WTC11 (cell line): ENCODE results near the gene ATP5MG.

Source experiments
- PRRX2 ChIP-seq: fragments of 250-450 bp; sonication (Bioruptor Pico); IDR thresholded peaks from 2 replicates; pipeline ENCODE4 v1.8.0; 2021; ENCODE audit warnings: mild to moderate bottlenecking
- TF ChIP-seq, protein P1 (sequence below): fragments of 200-600 bp; IDR thresholded peaks from 2 replicates; pipeline ENCODE4 v1.8.0; 2022; ENCODE audit warnings: antibody characterized with exemption

DNA sequence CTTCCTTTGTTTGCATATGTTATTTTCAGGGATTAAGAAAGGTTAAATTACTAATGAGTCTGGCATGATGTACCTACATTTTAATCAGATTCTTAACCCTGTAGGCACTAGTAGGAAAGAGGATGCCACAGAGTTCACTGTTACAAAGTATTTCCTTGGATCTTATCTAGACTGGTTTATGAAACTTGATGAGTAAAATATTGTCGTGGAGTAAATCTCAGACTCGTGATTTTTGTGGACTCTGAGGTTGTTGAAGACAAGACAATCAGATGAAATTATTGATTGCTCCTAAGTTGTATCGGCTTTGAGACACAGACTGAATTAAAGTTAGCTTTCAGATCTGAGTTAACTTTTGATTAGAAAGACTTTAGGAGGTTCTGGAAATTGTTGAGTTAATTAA lies 40.9 kb downstream of the ATP5MG start:
- no peak for TF ChIP-seq PRRX2 (CRISPR knock-in tag)
- TF ChIP-seq, protein P1, sequence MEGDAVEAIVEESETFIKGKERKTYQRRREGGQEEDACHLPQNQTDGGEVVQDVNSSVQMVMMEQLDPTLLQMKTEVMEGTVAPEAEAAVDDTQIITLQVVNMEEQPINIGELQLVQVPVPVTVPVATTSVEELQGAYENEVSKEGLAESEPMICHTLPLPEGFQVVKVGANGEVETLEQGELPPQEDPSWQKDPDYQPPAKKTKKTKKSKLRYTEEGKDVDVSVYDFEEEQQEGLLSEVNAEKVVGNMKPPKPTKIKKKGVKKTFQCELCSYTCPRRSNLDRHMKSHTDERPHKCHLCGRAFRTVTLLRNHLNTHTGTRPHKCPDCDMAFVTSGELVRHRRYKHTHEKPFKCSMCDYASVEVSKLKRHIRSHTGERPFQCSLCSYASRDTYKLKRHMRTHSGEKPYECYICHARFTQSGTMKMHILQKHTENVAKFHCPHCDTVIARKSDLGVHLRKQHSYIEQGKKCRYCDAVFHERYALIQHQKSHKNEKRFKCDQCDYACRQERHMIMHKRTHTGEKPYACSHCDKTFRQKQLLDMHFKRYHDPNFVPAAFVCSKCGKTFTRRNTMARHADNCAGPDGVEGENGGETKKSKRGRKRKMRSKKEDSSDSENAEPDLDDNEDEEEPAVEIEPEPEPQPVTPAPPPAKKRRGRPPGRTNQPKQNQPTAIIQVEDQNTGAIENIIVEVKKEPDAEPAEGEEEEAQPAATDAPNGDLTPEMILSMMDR, result no peak
